GM21619 (cell line): ENCODE measurements around the gene CD226.
A peak's percentile ranks its signal among the peaks of the same experiment; 100 is the strongest.
"Not testable (repeated sequence)": the region's sequence is repeated elsewhere in the genome, so short reads cannot be mapped to it uniquely, and the experiment has no call there.

ENCODE experiments used
- ATAC-seq: cut with Tn5 transposase; IDR thresholded peaks from one replicate; pipeline ENCODE4 v1.9.1; 2021; ENCODE audit not compliant: unreplicated experiment

CD226 gene

GRCh38 chr18:69876490-69876889 lies 71.2 kb downstream of the CD226 start:
- no peak for ATAC-seq

- no peak for ATAC-seq
These were observed 73.6 kb downstream of the CD226 start for GRCh38 chr18:69874058-69874457.

DNA sequence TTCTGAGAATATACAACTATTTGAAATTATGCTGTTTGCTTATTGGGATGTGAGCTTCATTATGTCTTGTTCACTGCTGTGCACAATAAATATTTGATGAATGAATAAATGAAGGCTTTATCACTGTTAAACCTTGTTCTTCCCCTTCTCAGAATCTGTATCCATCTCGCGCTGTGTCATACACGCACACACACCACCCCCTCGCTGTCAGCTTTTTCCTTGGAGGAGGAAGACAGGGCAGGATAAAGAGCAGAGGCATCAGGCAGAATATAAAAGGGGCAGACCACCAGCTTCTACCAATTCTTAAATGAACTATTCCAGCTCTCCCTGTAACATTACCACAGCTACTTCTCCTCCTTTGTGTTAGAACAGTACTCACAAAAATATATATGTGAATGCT lies 75.0 kb downstream of the CD226 start:
- ATAC-seq, result no peak

DNA sequence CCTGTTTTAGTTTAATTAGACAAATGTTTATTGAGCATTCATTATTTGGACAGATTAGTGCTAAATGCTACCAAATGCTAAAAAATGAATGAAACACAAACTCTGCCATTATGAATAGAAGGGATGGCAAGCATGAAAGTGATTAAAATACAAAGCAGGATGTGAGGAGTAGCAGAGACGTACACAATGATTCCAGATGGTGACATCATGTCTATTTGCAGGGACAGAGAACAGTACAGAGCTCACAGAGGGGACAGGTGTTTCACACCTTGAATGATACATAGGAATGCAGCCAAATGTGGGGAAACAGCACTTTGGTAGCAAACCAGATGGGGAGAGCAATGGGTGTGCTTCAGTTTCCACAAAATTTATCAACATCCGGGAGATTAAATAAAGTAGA lies 76.3 kb downstream of the CD226 start:
- ATAC-seq, result no peak

GRCh38 chr18:69870736-69871135 lies 76.9 kb downstream of the CD226 start:
- ATAC-seq, result no peak

- no peak for ATAC-seq
These were observed 81.5 kb downstream of the CD226 start for GRCh38 chr18:69866212-69866611.

DNA sequence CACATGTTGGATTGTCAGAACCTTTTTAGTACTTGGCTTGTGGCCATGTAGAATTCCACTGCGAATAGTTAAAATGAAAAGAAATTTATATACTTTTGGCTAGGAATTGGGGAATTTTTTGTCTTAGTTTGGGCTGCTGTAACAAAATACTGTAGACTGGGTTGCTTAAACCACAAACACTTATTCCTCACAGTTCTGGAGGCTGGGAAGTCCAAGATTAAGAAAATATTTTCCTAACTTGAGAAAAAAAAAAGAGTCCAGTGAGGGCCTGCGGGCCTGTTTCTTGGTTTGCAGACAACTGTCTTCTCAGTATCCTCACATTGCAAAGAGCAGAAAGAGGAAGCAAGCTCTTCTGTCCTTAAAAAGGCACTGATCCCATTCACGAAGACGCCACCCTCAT lies 81.9 kb downstream of the CD226 start:
- ATAC-seq, result no peak

DNA sequence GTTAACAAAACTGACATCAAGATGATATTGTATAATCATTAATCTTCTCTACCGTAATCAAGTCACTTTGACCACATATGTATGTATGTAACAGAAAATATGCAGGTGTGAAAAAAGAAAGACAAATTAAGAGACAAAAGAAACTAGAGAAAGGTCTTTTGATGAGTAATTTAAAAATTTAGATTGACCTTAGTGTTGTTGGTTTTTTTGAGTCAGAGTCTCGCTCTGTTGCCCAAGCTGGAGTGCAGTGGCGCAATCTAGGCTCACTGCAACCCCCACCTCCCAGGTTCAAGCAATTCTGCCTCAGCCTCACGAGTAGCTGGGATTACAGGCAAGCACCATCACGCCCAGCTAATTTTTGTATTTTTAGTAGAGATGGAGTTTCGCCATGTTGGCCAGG lies 82.9 kb downstream of the CD226 start:
- peak; percentile 70 for ATAC-seq

DNA sequence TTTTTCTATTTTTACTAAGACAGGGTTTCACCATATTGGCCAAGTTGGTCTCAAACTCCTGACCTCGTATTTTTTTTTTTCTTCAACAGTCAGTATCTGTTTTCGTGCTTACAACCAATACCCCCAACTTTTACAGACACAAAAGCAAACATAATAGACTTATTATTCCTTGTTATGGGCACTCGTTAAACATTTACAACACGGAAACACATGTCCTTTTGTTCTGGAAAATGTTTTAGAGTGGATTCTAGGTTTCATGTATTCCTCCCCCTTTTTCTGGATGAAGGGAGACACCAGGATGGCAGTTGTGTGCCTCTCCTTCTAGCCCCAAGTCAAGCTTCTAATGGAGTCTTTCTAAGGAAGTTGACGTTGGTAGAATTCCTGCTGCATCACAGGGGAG lies 88.8 kb downstream of the CD226 start:
- no peak for ATAC-seq

- no peak for ATAC-seq
These were observed 93.2 kb downstream of the CD226 start for GRCh38 chr18:69854455-69854854.

GRCh38 chr18:69853051-69853450 lies 94.6 kb downstream of the CD226 start:
- ATAC-seq, result no peak

- ATAC-seq, result no peak
These were observed 101.8 kb downstream of the CD226 start for GRCh38 chr18:69845593-69846506.

GRCh38 chr18:69844656-69845055 lies 103.0 kb downstream of the CD226 start:
- no peak for ATAC-seq

- ATAC-seq, result no peak
These were observed 104.7 kb downstream of the CD226 start for GRCh38 chr18:69843015-69843414.

DNA sequence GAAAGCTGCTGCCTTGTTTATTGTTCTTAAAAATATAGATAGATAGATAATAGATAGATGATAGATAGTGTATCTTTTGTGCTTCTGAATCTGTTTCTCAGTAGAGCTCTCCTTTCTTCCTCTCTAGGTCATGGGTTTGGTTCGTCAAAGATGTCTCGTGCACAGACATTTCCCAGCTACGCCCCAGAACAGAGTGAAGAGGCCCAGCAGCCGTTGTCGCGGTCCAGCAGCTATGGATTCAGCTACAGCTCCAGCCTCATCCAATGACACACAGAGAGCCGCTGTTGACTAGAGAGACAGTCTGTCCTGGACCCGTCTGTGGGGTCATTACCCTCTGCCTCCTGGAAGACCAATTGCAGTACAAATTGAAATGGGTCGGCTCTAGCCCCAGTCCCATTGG lies 106.6 kb downstream of the CD226 start:
- ATAC-seq, result no peak

GRCh38 chr18:69840445-69840844 lies 107.2 kb downstream of the CD226 start:
- no peak for ATAC-seq

GRCh38 chr18:69840001-69840400 lies 107.7 kb downstream of the CD226 start:
- no peak for ATAC-seq

DNA sequence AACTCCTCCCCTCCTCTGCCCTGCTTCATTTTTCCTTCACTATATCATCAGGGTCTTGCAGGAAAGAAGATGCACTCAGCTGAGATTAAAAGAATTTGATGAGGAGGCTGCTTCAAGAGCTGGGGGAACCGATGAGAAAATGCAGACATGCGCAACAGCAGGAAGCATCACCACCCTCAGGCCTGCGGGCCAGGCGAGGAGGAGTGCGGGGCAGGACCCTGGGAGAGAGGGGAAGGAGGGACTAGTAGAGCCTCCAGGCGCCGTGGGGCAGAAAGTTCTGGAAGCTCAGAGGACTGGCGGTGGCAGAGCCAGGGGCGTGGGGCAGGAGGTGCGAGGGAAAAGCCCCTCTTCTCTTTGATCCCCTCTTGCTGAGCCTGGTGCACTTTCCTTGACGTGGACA lies 108.2 kb downstream of the CD226 start:
- no peak for ATAC-seq

- no peak for ATAC-seq
These were observed 108.9 kb downstream of the CD226 start for GRCh38 chr18:69838620-69839411.

GRCh38 chr18:69838003-69838402 lies 109.7 kb downstream of the CD226 start:
- no peak for ATAC-seq

DNA sequence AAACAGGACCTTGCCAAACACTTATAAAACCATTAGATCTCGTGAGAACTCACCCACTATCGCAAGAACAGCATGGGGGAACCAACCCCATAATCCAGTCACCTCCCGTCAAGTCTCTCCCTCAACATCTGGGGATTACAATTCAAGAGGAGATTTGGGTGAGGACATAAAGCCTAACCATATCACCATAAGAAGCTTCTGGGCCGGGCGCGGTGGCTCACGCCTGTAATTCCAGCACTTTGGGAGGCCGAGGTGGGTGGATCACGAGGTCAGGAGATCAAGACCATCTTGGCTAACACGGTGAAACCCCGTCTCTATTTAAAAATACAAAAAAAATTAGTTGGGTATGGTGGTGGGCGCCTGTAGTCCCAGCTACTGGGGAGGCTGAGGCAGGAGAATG lies 112.7 kb downstream of the CD226 start:
- not testable (repeated sequence) for ATAC-seq

GRCh38 chr18:69830189-69830588 lies 117.5 kb downstream of the CD226 start:
- no peak for ATAC-seq
